HEK293 (cell line): Measurements from ENCODE around the gene YWHAE.

ENCODE experiments used
- EGR2 ChIP-seq: fragments of 450-650 bp; formaldehyde crosslinking; IDR thresholded peaks from 2 replicates; pipeline ENCODE4 v1.5.1; 2016; ENCODE audit warnings: low read depth, missing biosample characterization, missing genetic modification characterization
- GLI4 ChIP-seq: fragments of 450-650 bp; formaldehyde crosslinking; IDR thresholded peaks from 2 replicates; pipeline ENCODE4 v1.5.1; 2016; ENCODE audit warnings: missing biosample characterization, missing genetic modification characterization
- HOXA7 ChIP-seq: sonication (generic); formaldehyde crosslinking; IDR thresholded peaks from 2 replicates; pipeline ENCODE4 v1.8.1; 2022; ENCODE audit warnings: missing genetic modification reagents, borderline replicate concordance
- KLF16 ChIP-seq: fragments of 450-650 bp; formaldehyde crosslinking; IDR thresholded peaks from 2 replicates; pipeline ENCODE4 v1.5.1; 2017; ENCODE audit warnings: missing biosample characterization, missing genetic modification characterization
- KLF8 ChIP-seq: fragments of 450-650 bp; formaldehyde crosslinking; IDR thresholded peaks from 2 replicates; pipeline ENCODE4 v1.5.1; 2016; ENCODE audit warnings: missing biosample characterization, missing genetic modification characterization
- SP3 ChIP-seq: fragments of 450-650 bp; formaldehyde crosslinking; IDR thresholded peaks from 2 replicates; pipeline ENCODE4 v1.5.1; 2016; ENCODE audit warnings: missing biosample characterization, missing genetic modification characterization
- SP7 ChIP-seq: fragments of 450-650 bp; formaldehyde crosslinking; IDR thresholded peaks from 2 replicates; pipeline ENCODE4 v1.5.1; 2016; ENCODE audit warnings: missing biosample characterization, missing genetic modification characterization
- YY1 ChIP-seq: fragments of 450-650 bp; formaldehyde crosslinking; IDR thresholded peaks from 2 replicates; pipeline ENCODE4 v1.5.1; 2018; ENCODE audit warnings: missing biosample characterization, missing genetic modification characterization
- ZBTB17 ChIP-seq: fragments of 450-650 bp; formaldehyde crosslinking; IDR thresholded peaks from 2 replicates; pipeline ENCODE4 v1.5.1; 2016; ENCODE audit warnings: missing biosample characterization, missing genetic modification characterization
- ZBTB21 ChIP-seq: fragments of 450-650 bp; formaldehyde crosslinking; IDR thresholded peaks from 2 replicates; pipeline ENCODE4 v1.5.1; 2017; ENCODE audit warnings: missing biosample characterization, missing genetic modification characterization
- ZBTB8A ChIP-seq: fragments of 450-650 bp; formaldehyde crosslinking; IDR thresholded peaks from 2 replicates; pipeline ENCODE4 v1.5.1; 2016; ENCODE audit warnings: missing biosample characterization, missing genetic modification characterization
- ZFHX2 ChIP-seq: fragments of 450-650 bp; formaldehyde crosslinking; conservative IDR thresholded peaks from 2 replicates; pipeline ENCODE4 v1.5.1; 2016; ENCODE audit warnings: missing biosample characterization, missing genetic modification characterization
- ZFP69B ChIP-seq: fragments of 450-650 bp; formaldehyde crosslinking; IDR thresholded peaks from 2 replicates; pipeline ENCODE4 v1.5.1; 2016; ENCODE audit warnings: missing biosample characterization, missing genetic modification characterization
- ZNF157 ChIP-seq: fragments of 450-650 bp; formaldehyde crosslinking; IDR thresholded peaks from 2 replicates; pipeline ENCODE4 v1.5.1; 2016; ENCODE audit warnings: missing biosample characterization, missing genetic modification characterization
- ZNF266 ChIP-seq: fragments of 450-650 bp; formaldehyde crosslinking; IDR thresholded peaks from 2 replicates; pipeline ENCODE4 v1.5.1; 2016; ENCODE audit warnings: missing biosample characterization, missing genetic modification characterization, low read depth
- ZNF302 ChIP-seq: fragments of 450-650 bp; formaldehyde crosslinking; IDR thresholded peaks from 2 replicates; pipeline ENCODE4 v1.5.1; 2016; ENCODE audit warnings: missing biosample characterization, missing genetic modification characterization, low read depth
- ZNF311 ChIP-seq: fragments of 450-650 bp; formaldehyde crosslinking; IDR thresholded peaks from 2 replicates; pipeline ENCODE4 v1.5.1; 2017; ENCODE audit warnings: missing biosample characterization, missing genetic modification characterization, borderline replicate concordance
- ZNF324 ChIP-seq: fragments of 450-650 bp; formaldehyde crosslinking; IDR thresholded peaks from 2 replicates; pipeline ENCODE4 v1.5.1; 2016; ENCODE audit warnings: missing biosample characterization, missing genetic modification characterization
- ZNF335 ChIP-seq: fragments of 450-650 bp; formaldehyde crosslinking; conservative IDR thresholded peaks from 2 replicates; pipeline ENCODE4 v1.5.1; 2016; ENCODE audit warnings: missing biosample characterization, missing genetic modification characterization
- ZNF366 ChIP-seq: fragments of 450-650 bp; formaldehyde crosslinking; conservative IDR thresholded peaks from 2 replicates; pipeline ENCODE4 v1.5.1; 2016; ENCODE audit warnings: missing biosample characterization, missing genetic modification characterization
- ZNF37A ChIP-seq: fragments of 450-650 bp; IDR thresholded peaks from 2 replicates; pipeline ENCODE4 v1.5.1; 2018; ENCODE audit warnings: missing biosample characterization, missing genetic modification characterization
- ZNF433 ChIP-seq: fragments of 450-650 bp; formaldehyde crosslinking; IDR thresholded peaks from 2 replicates; pipeline ENCODE4 v1.5.1; 2016; ENCODE audit warnings: missing biosample characterization, missing genetic modification characterization, low read depth
- ZNF473 ChIP-seq: fragments of 450-650 bp; formaldehyde crosslinking; IDR thresholded peaks from 2 replicates; pipeline ENCODE4 v1.5.1; 2017; ENCODE audit warnings: missing biosample characterization, missing genetic modification characterization
- ZNF48 ChIP-seq: fragments of 450-650 bp; formaldehyde crosslinking; IDR thresholded peaks from 2 replicates; pipeline ENCODE4 v1.5.1; 2016; ENCODE audit warnings: missing biosample characterization, missing genetic modification characterization
- ZNF548 ChIP-seq: fragments of 450-650 bp; formaldehyde crosslinking; IDR thresholded peaks from 2 replicates; pipeline ENCODE4 v1.5.1; 2016; ENCODE audit warnings: missing biosample characterization, missing genetic modification characterization
- ZNF610 ChIP-seq: fragments of 450-650 bp; formaldehyde crosslinking; IDR thresholded peaks from 2 replicates; pipeline ENCODE4 v1.5.1; 2016; ENCODE audit warnings: missing biosample characterization, missing genetic modification characterization, borderline replicate concordance
- ZNF621 ChIP-seq: fragments of 450-650 bp; formaldehyde crosslinking; IDR thresholded peaks from 2 replicates; pipeline ENCODE4 v1.5.1; 2017; ENCODE audit warnings: missing biosample characterization, missing genetic modification characterization
- ZNF701 ChIP-seq: fragments of 450-650 bp; formaldehyde crosslinking; IDR thresholded peaks from 2 replicates; pipeline ENCODE4 v1.5.1; 2016; ENCODE audit warnings: missing biosample characterization, missing genetic modification characterization
- ZNF830 ChIP-seq: fragments of 450-650 bp; IDR thresholded peaks from 2 replicates; pipeline ENCODE4 v1.5.0; 2018; ENCODE audit warnings: missing biosample characterization, missing genetic modification characterization, low read depth, mild to moderate bottlenecking, moderate library complexity
- TF ChIP-seq, protein P1 (sequence below): fragments of 450-650 bp; formaldehyde crosslinking; IDR thresholded peaks from 2 replicates; pipeline ENCODE4 v1.5.1; 2016; ENCODE audit warnings: missing biosample characterization, missing genetic modification characterization
- TF ChIP-seq, protein P2 (sequence below): fragments of 450-650 bp; formaldehyde crosslinking; IDR thresholded peaks from 2 replicates; pipeline ENCODE4 v1.5.1; 2016; ENCODE audit warnings: missing biosample characterization, missing genetic modification characterization, low read depth
- TF ChIP-seq, protein P3 (sequence below): fragments of 450-650 bp; formaldehyde crosslinking; IDR thresholded peaks from 2 replicates; pipeline ENCODE4 v1.5.1; 2016; ENCODE audit warnings: missing biosample characterization, missing genetic modification characterization
- TF ChIP-seq, protein P4 (sequence below): fragments of 450-650 bp; formaldehyde crosslinking; IDR thresholded peaks from 2 replicates; pipeline ENCODE4 v1.5.1; 2017; ENCODE audit warnings: missing biosample characterization, missing genetic modification characterization
- TF ChIP-seq, protein P5 (sequence below): fragments of 450-650 bp; formaldehyde crosslinking; IDR thresholded peaks from 2 replicates; pipeline ENCODE4 v1.5.1; 2017; ENCODE audit warnings: missing biosample characterization, missing genetic modification characterization
- TF ChIP-seq, protein P6 (sequence below): fragments of 450-650 bp; formaldehyde crosslinking; IDR thresholded peaks from 2 replicates; pipeline ENCODE4 v1.5.1; 2016; ENCODE audit warnings: missing biosample characterization, missing genetic modification characterization

The YWHAE gene

DNA sequence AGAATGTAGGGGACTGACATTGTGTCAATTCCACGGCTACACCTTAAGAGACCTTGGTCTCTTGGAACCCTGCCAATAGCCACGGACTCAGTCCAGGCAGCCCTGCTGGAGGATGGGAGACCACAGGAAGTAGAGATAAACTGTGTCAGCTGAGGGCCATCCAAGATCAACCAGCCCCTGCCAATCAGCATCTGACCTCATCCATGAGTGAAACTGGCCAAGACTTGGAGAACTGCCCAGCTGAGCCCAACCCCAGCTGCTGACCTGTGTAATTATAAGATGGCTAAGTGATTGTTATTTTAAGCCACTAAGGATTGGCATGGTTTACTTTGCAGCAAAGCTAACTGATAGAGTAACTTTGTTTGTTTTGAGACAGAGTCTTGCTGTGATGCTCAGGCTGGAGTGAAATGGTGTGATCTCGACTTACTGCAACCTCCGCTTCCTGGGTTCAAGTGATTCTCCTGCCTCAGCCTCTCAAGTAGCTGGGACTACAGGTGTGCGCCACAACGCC lies 13.3 kb upstream of the YWHAE start (continued):
- TF ChIP-seq ZNF266 (tag by site-specific recombination) = no peak
- TF ChIP-seq, protein P1, sequence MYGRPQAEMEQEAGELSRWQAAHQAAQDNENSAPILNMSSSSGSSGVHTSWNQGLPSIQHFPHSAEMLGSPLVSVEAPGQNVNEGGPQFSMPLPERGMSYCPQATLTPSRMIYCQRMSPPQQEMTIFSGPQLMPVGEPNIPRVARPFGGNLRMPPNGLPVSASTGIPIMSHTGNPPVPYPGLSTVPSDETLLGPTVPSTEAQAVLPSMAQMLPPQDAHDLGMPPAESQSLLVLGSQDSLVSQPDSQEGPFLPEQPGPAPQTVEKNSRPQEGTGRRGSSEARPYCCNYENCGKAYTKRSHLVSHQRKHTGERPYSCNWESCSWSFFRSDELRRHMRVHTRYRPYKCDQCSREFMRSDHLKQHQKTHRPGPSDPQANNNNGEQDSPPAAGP (tag by site-specific recombination) = 0 out of 2 replicates have a peak, but pooled peaks have one; percentile 52
- no peak for TF ChIP-seq ZNF335 (tag by site-specific recombination)
- TF ChIP-seq ZNF366 = peak; percentile 61
- TF ChIP-seq ZNF37A (tag by site-specific recombination) = no peak
- TF ChIP-seq ZBTB8A (tag by site-specific recombination) = peak; percentile 28
- peak; percentile 80 for TF ChIP-seq ZNF324 (tag by site-specific recombination)
- TF ChIP-seq ZBTB17 (tag by site-specific recombination) = peak; percentile 49
- peak; percentile 54; the same call in 1 of the 2 replicates for TF ChIP-seq KLF8
- no peak for TF ChIP-seq ZNF830 (tag by site-specific recombination)
- TF ChIP-seq, protein P2, sequence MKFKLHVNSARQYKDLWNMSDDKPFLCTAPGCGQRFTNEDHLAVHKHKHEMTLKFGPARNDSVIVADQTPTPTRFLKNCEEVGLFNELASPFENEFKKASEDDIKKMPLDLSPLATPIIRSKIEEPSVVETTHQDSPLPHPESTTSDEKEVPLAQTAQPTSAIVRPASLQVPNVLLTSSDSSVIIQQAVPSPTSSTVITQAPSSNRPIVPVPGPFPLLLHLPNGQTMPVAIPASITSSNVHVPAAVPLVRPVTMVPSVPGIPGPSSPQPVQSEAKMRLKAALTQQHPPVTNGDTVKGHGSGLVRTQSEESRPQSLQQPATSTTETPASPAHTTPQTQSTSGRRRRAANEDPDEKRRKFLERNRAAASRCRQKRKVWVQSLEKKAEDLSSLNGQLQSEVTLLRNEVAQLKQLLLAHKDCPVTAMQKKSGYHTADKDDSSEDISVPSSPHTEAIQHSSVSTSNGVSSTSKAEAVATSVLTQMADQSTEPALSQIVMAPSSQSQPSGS = peak; percentile 31
- no peak for TF ChIP-seq ZFHX2 (tag by site-specific recombination)
- TF ChIP-seq ZNF311 (tag by site-specific recombination) = no peak
- TF ChIP-seq ZNF621 (tag by site-specific recombination) = no peak
- TF ChIP-seq ZNF473 = no peak
- TF ChIP-seq, protein P3, sequence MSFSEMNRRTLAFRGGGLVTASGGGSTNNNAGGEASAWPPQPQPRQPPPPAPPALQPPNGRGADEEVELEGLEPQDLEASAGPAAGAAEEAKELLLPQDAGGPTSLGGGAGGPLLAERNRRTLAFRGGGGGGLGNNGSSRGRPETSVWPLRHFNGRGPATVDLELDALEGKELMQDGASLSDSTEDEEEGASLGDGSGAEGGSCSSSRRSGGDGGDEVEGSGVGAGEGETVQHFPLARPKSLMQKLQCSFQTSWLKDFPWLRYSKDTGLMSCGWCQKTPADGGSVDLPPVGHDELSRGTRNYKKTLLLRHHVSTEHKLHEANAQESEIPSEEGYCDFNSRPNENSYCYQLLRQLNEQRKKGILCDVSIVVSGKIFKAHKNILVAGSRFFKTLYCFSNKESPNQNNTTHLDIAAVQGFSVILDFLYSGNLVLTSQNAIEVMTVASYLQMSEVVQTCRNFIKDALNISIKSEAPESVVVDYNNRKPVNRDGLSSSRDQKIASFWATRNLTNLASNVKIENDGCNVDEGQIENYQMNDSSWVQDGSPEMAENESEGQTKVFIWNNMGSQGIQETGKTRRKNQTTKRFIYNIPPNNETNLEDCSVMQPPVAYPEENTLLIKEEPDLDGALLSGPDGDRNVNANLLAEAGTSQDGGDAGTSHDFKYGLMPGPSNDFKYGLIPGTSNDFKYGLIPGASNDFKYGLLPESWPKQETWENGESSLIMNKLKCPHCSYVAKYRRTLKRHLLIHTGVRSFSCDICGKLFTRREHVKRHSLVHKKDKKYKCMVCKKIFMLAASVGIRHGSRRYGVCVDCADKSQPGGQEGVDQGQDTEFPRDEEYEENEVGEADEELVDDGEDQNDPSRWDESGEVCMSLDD (tag by site-specific recombination) = no peak
- peak; percentile 61 for TF ChIP-seq ZBTB21 (tag by site-specific recombination)
- TF ChIP-seq SP3 (tag by site-specific recombination) = no peak
- peak; percentile 99 for TF ChIP-seq SP7 (tag by site-specific recombination)
- TF ChIP-seq YY1 (tag by site-specific recombination) = no peak
- peak; percentile 54; the same call in 1 of the 2 replicates for TF ChIP-seq KLF16 (tag by site-specific recombination)
- no peak for TF ChIP-seq ZNF48 (tag by site-specific recombination)
- TF ChIP-seq ZNF157 (tag by site-specific recombination) = no peak
- TF ChIP-seq GLI4 (tag by site-specific recombination) = no peak
- TF ChIP-seq ZNF302 = no peak
- no peak for TF ChIP-seq HOXA7 (CRISPR knock-in tag)
- TF ChIP-seq, protein P4, sequence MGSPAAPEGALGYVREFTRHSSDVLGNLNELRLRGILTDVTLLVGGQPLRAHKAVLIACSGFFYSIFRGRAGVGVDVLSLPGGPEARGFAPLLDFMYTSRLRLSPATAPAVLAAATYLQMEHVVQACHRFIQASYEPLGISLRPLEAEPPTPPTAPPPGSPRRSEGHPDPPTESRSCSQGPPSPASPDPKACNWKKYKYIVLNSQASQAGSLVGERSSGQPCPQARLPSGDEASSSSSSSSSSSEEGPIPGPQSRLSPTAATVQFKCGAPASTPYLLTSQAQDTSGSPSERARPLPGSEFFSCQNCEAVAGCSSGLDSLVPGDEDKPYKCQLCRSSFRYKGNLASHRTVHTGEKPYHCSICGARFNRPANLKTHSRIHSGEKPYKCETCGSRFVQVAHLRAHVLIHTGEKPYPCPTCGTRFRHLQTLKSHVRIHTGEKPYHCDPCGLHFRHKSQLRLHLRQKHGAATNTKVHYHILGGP (tag by site-specific recombination) = no peak
- TF ChIP-seq, protein P5, sequence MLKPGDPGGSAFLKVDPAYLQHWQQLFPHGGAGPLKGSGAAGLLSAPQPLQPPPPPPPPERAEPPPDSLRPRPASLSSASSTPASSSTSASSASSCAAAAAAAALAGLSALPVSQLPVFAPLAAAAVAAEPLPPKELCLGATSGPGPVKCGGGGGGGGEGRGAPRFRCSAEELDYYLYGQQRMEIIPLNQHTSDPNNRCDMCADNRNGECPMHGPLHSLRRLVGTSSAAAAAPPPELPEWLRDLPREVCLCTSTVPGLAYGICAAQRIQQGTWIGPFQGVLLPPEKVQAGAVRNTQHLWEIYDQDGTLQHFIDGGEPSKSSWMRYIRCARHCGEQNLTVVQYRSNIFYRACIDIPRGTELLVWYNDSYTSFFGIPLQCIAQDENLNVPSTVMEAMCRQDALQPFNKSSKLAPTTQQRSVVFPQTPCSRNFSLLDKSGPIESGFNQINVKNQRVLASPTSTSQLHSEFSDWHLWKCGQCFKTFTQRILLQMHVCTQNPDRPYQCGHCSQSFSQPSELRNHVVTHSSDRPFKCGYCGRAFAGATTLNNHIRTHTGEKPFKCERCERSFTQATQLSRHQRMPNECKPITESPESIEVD (tag by site-specific recombination) = no peak; the same call in 1 of the 2 replicates
- TF ChIP-seq, protein P6, sequence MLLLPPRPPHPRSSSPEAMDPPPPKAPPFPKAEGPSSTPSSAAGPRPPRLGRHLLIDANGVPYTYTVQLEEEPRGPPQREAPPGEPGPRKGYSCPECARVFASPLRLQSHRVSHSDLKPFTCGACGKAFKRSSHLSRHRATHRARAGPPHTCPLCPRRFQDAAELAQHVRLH = no peak
- TF ChIP-seq EGR2 (tag by site-specific recombination) = no peak
- peak; percentile 63 for TF ChIP-seq ZNF610 (tag by site-specific recombination)
- no peak for TF ChIP-seq ZNF701 (tag by site-specific recombination)
- TF ChIP-seq ZNF548 = no peak
- TF ChIP-seq ZFP69B (tag by site-specific recombination) = peak; percentile 63
- TF ChIP-seq ZNF433 (tag by site-specific recombination) = no peak
